SU-DHL-6 (cell line): ENCODE results near the gene RSPH3.

Source experiments
- EZH2phosphoT487 ChIP-seq: fragments of 200-600 bp; sonication (generic), shearing (Covaris generic); conservative IDR thresholded peaks from 2 replicates; pipeline ENCODE4 v1.6.1; 2018; ENCODE audit warnings: mild to moderate bottlenecking, antibody characterized with exemption, low read length, moderate library complexity, mixed read lengths
- TF ChIP-seq, protein P1 (sequence below): fragments of 200-600 bp; sonication (generic); IDR thresholded peaks from one replicate; pipeline ENCODE4 v1.5.1; 2017; ENCODE audit warnings: antibody characterized with exemption, mild to moderate bottlenecking, low read length, moderate library complexity; ENCODE audit not compliant: insufficient read depth, poor library complexity, severe bottlenecking

DNA sequence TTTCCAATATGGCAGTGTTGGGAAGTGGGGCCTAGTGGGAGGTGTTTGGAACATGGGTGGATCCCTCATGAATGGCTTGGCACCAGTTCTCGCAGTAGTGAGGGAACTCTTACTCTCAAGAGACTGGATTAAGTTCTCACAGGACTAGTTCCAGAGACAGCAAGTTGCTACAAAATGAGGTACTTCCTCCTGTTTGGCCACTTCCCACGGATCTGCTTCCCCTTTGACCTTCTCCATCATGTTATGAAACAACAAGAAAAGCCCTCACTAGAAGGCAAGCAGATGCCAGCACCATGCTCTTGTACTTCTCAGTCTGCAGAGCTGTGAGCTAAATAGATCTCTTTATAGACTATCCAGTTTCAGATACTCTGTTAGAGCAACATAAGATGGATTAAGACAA, 3.1 kb downstream of the RSPH3 start:
- TF ChIP-seq, protein P1, sequence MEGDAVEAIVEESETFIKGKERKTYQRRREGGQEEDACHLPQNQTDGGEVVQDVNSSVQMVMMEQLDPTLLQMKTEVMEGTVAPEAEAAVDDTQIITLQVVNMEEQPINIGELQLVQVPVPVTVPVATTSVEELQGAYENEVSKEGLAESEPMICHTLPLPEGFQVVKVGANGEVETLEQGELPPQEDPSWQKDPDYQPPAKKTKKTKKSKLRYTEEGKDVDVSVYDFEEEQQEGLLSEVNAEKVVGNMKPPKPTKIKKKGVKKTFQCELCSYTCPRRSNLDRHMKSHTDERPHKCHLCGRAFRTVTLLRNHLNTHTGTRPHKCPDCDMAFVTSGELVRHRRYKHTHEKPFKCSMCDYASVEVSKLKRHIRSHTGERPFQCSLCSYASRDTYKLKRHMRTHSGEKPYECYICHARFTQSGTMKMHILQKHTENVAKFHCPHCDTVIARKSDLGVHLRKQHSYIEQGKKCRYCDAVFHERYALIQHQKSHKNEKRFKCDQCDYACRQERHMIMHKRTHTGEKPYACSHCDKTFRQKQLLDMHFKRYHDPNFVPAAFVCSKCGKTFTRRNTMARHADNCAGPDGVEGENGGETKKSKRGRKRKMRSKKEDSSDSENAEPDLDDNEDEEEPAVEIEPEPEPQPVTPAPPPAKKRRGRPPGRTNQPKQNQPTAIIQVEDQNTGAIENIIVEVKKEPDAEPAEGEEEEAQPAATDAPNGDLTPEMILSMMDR, result no peak
- TF ChIP-seq EZH2phosphoT487, result no peak
